IMR-90 (cell line): Measurements from ENCODE around the gene NADSYN1. TPM values are rescaled to one million over a fixed set of nuclear protein-coding genes. Genes with fewer than 3 reads are reported as not detected.

ENCODE experiments used
- ATAC-seq: fragments of 200-7000 bp; cut with Tn5 transposase; 2 replicates; pipeline ENCODE4 v1.9.1; 2020; ENCODE audit warnings: low read depth, mild to moderate bottlenecking, moderate library complexity
- BruUV-seq: library from RNA; stranded (reverse); fragments of 400-500 nt; replicated peaks from 2 replicates; lab custom pipeline; 2021; lab: Mats Ljungman, UMichigan
- CTCF ChIA-PET: fragments of 300-600 bp; formaldehyde crosslinking; extraction: SDS; loops from one replicate; lab custom pipeline; 2021; ENCODE audit warnings: antibody characterized with exemption; lab: Yijun Ruan, JAX
- POLR2A ChIA-PET: fragments of 300-600 bp; sonication (Branson Sonifier 250); formaldehyde crosslinking; loops from one replicate; lab custom pipeline; 2022; ENCODE audit warnings: antibody characterized with exemption; ENCODE audit not compliant: unreplicated experiment; lab: Charles Lee
- DNase-seq: peaks from one replicate; pipeline ENCODE4 v3.0.0; 2013
- H2AFZ ChIP-seq: replicated peaks from 2 replicates; pipeline ENCODE3; 2013; ENCODE audit warnings: low read length, mild to moderate bottlenecking; ENCODE audit not compliant: poor library complexity
- H2AK5ac ChIP-seq: 2 replicates; pipeline ENCODE4 v1.6.1; 2013; ENCODE audit warnings: low read depth, low read length, inconsistent platforms
- H2AK9ac ChIP-seq: replicated peaks from 2 replicates; pipeline ENCODE3; 2013; ENCODE audit warnings: mild to moderate bottlenecking, low read depth, low read length, moderate library complexity; ENCODE audit not compliant: poor library complexity
- H2BK120ac ChIP-seq: 2 replicates; pipeline ENCODE4 v1.6.1; 2013; ENCODE audit warnings: low read depth, low read length, inconsistent platforms
- H2BK15ac ChIP-seq: 3 replicates; pipeline ENCODE4 v1.6.1; 2013; ENCODE audit warnings: low read depth, low read length, inconsistent platforms
- H2BK20ac ChIP-seq: 2 replicates; pipeline ENCODE4 v1.6.1; 2013; ENCODE audit warnings: low read depth, mild to moderate bottlenecking, inconsistent platforms, low read length, moderate library complexity
- H2BK5ac ChIP-seq: 2 replicates; pipeline ENCODE4 v1.6.1; 2013; ENCODE audit warnings: mild to moderate bottlenecking, low read depth, low read length, inconsistent platforms; ENCODE audit not compliant: poor library complexity, severe bottlenecking
- H3K14ac ChIP-seq: replicated peaks from 2 replicates; pipeline ENCODE4 v1.6.1; 2013; ENCODE audit warnings: low read depth, low read length, inconsistent platforms
- H3K18ac ChIP-seq: 2 replicates; pipeline ENCODE4 v1.6.1; 2013; ENCODE audit warnings: low read depth, low read length, control low read depth
- H3K23ac ChIP-seq: 2 replicates; pipeline ENCODE4 v1.6.1; 2013; ENCODE audit warnings: low read depth, low read length, inconsistent platforms
- H3K27ac ChIP-seq: 2 replicates; pipeline ENCODE4 v1.5.1; 2013; ENCODE audit warnings: mild to moderate bottlenecking, control low read depth, low read length; ENCODE audit not compliant: insufficient read depth
- H3K27me3 ChIP-seq: 2 replicates; pipeline ENCODE4 v1.6.1; 2013; ENCODE audit warnings: low read length; ENCODE audit not compliant: control insufficient read depth, insufficient read depth
- H3K36me3 ChIP-seq: 2 replicates; pipeline ENCODE4 v1.6.1; 2013; ENCODE audit warnings: low read length, mixed read lengths; ENCODE audit not compliant: control insufficient read depth, insufficient read depth
- H3K4ac ChIP-seq: 2 replicates; pipeline ENCODE4 v1.6.1; 2013; ENCODE audit warnings: low read depth, low read length, inconsistent platforms
- H3K4me1 ChIP-seq: 2 replicates; pipeline ENCODE4 v1.6.1; 2013; ENCODE audit warnings: low read length, mixed read lengths; ENCODE audit not compliant: control insufficient read depth, insufficient read depth
- H3K4me2 ChIP-seq: 2 replicates; pipeline ENCODE4 v1.6.1; 2013; ENCODE audit warnings: low read depth, mild to moderate bottlenecking, control low read depth, low read length, moderate library complexity
- H3K4me3 ChIP-seq: 2 replicates; pipeline ENCODE4 v1.5.1; 2013; ENCODE audit warnings: low read depth, mild to moderate bottlenecking, control low read depth, low read length, moderate library complexity; ENCODE audit not compliant: insufficient read depth
- H3K56ac ChIP-seq: 2 replicates; pipeline ENCODE4 v1.6.1; 2013; ENCODE audit warnings: low read length, inconsistent platforms; ENCODE audit not compliant: insufficient read depth; ENCODE audit errors: extremely low read depth
- H3K79me1 ChIP-seq, 2 experiments: 2 replicates each; pipeline ENCODE4 v1.6.1; 2013; ENCODE audit warnings: low read length in 2 of 2, inconsistent platforms in 1 of 2, low read depth in 1 of 2
- H3K9ac ChIP-seq: 2 replicates; pipeline ENCODE4 v1.6.1; 2013; ENCODE audit warnings: low read depth, low read length, control low read depth
- H3K9me1 ChIP-seq: 2 replicates; pipeline ENCODE4 v1.6.1; 2013; ENCODE audit warnings: low read length, inconsistent platforms; ENCODE audit not compliant: insufficient read depth
- H3K9me3 ChIP-seq: 2 replicates; pipeline ENCODE4 v1.6.1; 2013; ENCODE audit warnings: low read length; ENCODE audit not compliant: control insufficient read depth, insufficient read depth
- H4K20me1 ChIP-seq: 2 replicates; pipeline ENCODE4 v1.6.1; 2013; ENCODE audit warnings: low read length, inconsistent platforms; ENCODE audit not compliant: insufficient read depth
- H4K5ac ChIP-seq: 2 replicates; pipeline ENCODE4 v1.6.1; 2013; ENCODE audit warnings: mild to moderate bottlenecking, low read depth, low read length, control low read depth
- H4K8ac ChIP-seq, 2 experiments: 2 replicates each; pipeline ENCODE4 v1.6.1; 2013; ENCODE audit warnings: low read depth in 2 of 2, low read length in 2 of 2, control low read depth in 1 of 2, inconsistent platforms in 1 of 2
- H4K91ac ChIP-seq: 2 replicates; pipeline ENCODE4 v1.6.1; 2013; ENCODE audit warnings: low read depth, low read length, inconsistent platforms; ENCODE audit not compliant: insufficient read depth
- CEBPB ChIP-seq: IDR thresholded peaks from 2 replicates; pipeline ENCODE4 v1.6.1; 2012; ENCODE audit warnings: low read depth, low read length, improper control_type of control experiment
- CHD1 ChIP-seq: IDR thresholded peaks from 2 replicates; pipeline ENCODE4 v1.6.1; 2012; ENCODE audit warnings: low read depth, low read length, improper control_type of control experiment
- POLR2A ChIP-seq: IDR thresholded peaks from 2 replicates; pipeline ENCODE4 v1.6.1; 2012; ENCODE audit warnings: mild to moderate bottlenecking, low read depth, low read length
- WGBS, 2 experiments: methylation state at CpG; one replicate each; pipeline versions ENCODE4 v1.1.5 to v1.1.7; 2013; ENCODE audit warnings: missing lambda C conversion rate in 2 of 2; ENCODE audit not compliant: insufficient read length in 1 of 2; ENCODE audit errors: extremely low coverage in 2 of 2; 5-methylcytosine and 5-hydroxymethylcytosine counted together
- dilution Hi-C: fragments of 300-500 bp; cut with HindIII; formaldehyde crosslinking; loops from one replicate; pipeline ENCODE4 v1.14.3; 2018; ENCODE audit warnings: low sequenced_read_pairs; ENCODE audit not compliant: unreplicated experiment
- in situ Hi-C: fragments of 300-500 bp; cut with MboI; formaldehyde crosslinking; loops from 3 replicates; pipeline ENCODE4 v1.14.3; 2019; ENCODE audit warnings: low sequenced_read_pairs, inconsistent platforms, mixed read lengths
- intact Hi-C: fragments of 100-400 bp; cut with micrococcal nuclease; formaldehyde crosslinking; loops from 2 replicates; pipeline ENCODE4 v1.10.0; 2022
- polyA plus RNA-seq, 3 experiments: library from polyadenylated mRNA; depleted of rRNA; stranded (reverse); fragments of >200 nt; gene quantifications; 2 replicates each; pipeline ENCODE4 v1.2.3, GENCODE V29; 2012; ENCODE audit warnings: low replicate concordance in 1 of 3
- total RNA-seq: library from RNA; depleted of rRNA; stranded (reverse); fragments of >200 nt; gene quantifications from 2 replicates; pipeline ENCODE4 v1.2.3, GENCODE V29; 2012

NADSYN1 gene
- total and polyA plus RNA-seq, 2 of the 4 experiments (the other 2 are of a cell fraction): 69.5 to 70.4 TPM

DNA sequence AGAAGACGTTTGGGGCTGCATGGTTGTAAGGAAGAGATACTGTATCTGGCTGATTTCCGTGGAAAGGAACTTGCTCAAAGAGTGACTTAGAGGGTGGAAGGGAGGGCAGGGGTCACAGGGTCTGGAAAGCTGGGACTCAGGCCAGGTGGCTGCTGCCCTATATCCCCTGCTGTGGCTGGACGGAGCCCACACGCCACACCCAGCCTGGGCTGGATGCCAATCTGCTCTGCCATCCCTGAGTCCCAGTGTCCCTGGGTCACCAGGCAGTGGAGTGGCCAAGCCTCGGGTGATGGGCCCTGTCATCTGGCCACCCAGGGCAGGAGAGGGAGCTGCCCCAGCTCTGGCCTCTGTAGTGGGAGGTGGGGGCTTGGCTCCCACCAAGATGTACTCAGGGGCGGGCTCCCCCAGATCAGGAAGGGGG lies 47.6 kb downstream of the NADSYN1 start:
- intact Hi-C loops: no loop called here
- no peak overlapping the region for H3K4me3 ChIP-seq
- no peak overlapping the region for H2AFZ ChIP-seq
- no TSS peak for BruUV-seq
- no peaks in the 10 kb centered on the region for H3K79me1 ChIP-seq
- no peak overlapping the region for H2BK20ac ChIP-seq
- no peak overlapping the region for H2BK15ac ChIP-seq
- no peak overlapping the region for H2BK120ac ChIP-seq
- no peak overlapping the region for H4K91ac ChIP-seq
- H4K20me1 ChIP-seq: no peaks in the 10 kb centered on the region
- ChIA-PET CTCF (no interaction called here), POLR2A (no interaction called here)
- no peak overlapping the region for H2BK5ac ChIP-seq
- in situ Hi-C loops: no loop called here
- H3K23ac ChIP-seq: no peak overlapping the region
- no peak overlapping the region for H3K9ac ChIP-seq
- no peak overlapping the region for H3K4ac ChIP-seq
- dilution Hi-C loops: no loop called here
- H3K9me3 ChIP-seq: no peaks in the 10 kb centered on the region
- H3K27me3 ChIP-seq: no peaks in the 10 kb centered on the region
- H3K27ac ChIP-seq: no peak overlapping the region
- H3K56ac ChIP-seq: no peak overlapping the region
- ATAC-seq (no peak), DNase-seq (no peak)
- H3K36me3 ChIP-seq: peaks cover 59% of the 10 kb centered on the region
- no peak overlapping the region for H3K14ac ChIP-seq
- H3K9me1 ChIP-seq: 0 out of 2 replicates have a peak, but pooled peaks cover 5% of the 10 kb centered on the region
- no peak overlapping the region for H3K4me2 ChIP-seq
- no peak overlapping the region for H3K18ac ChIP-seq
- no peak overlapping the region for H4K5ac ChIP-seq
- H2AK5ac ChIP-seq: no peak overlapping the region
- 57% methylated on average over 5 of the region's 6 CpGs; no CpG with 5 or more reads in 1 of the 2 experiments for WGBS, 2 experiments
- TF ChIP-seq CHD1 (no peak), POLR2A (no peak), CEBPB (no peak)
- H3K4me1 ChIP-seq: no peaks in the 10 kb centered on the region
- no peak overlapping the region for H4K8ac ChIP-seq
- H2AK9ac ChIP-seq: no peak overlapping the region
